Fibroblast of lung (primary cell): Measurements from ENCODE around the gene CNTFR. TPM values are rescaled to one million over a fixed set of nuclear protein-coding genes. Genes with fewer than 3 reads are reported as not detected.
A peak's percentile ranks its signal among the peaks of the same experiment; 100 is the strongest.

Experiments used
- DNase-seq, 2 donors: peaks; one replicate each; pipeline versions ENCODE4 v3.0.0 to v3.0.0-alpha.2; 2010; ENCODE audit warnings: low read depth in 2 of 2
- H2AFZ ChIP-seq: 2 replicates; pipeline ENCODE4 v1.5.1; 2012; ENCODE audit warnings: low read length, control low read depth, inconsistent platforms
- H3K27ac ChIP-seq: 2 replicates; pipeline ENCODE4 v1.5.1; 2011; ENCODE audit warnings: low read length, control low read depth; ENCODE audit not compliant: insufficient read depth
- H3K27me3 ChIP-seq: 2 replicates; pipeline ENCODE4 v1.5.1; 2011; ENCODE audit warnings: mild to moderate bottlenecking, low read length; ENCODE audit not compliant: control insufficient read depth, insufficient read depth
- H3K36me3 ChIP-seq: 2 replicates; pipeline ENCODE4 v1.5.1; 2011; ENCODE audit warnings: low read length; ENCODE audit not compliant: control insufficient read depth, insufficient read depth
- H3K4me1 ChIP-seq: 2 replicates; pipeline ENCODE4 v1.5.1; 2011; ENCODE audit warnings: low read length; ENCODE audit not compliant: control insufficient read depth, insufficient read depth; ENCODE audit errors: extremely low read depth
- H3K4me2 ChIP-seq: 2 replicates; pipeline ENCODE4 v1.5.1; 2011; ENCODE audit warnings: low read length, control low read depth; ENCODE audit not compliant: insufficient read depth; ENCODE audit errors: extremely low read depth
- H3K4me3 ChIP-seq, 4 experiments: fragments of 200-600 bp in 1 of 4; sonication (generic) in 1 of 4; replicated peaks in 1 of 4; 2 replicates each; pipeline ENCODE4 v1.5.1; 2011 to 2016; ENCODE audit warnings: low read length in 4 of 4, low read depth in 3 of 4, mild to moderate bottlenecking in 3 of 4, control low read depth in 2 of 4, inconsistent platforms in 1 of 4, mixed read lengths in 1 of 4; ENCODE audit not compliant: insufficient read depth in 1 of 4; ENCODE audit errors: control extremely low read depth in 1 of 4
- H3K79me2 ChIP-seq: 2 replicates; pipeline ENCODE4 v1.5.1; 2012; ENCODE audit warnings: mild to moderate bottlenecking, low read length, inconsistent platforms; ENCODE audit not compliant: control insufficient read depth, insufficient read depth
- H3K9ac ChIP-seq: 2 replicates; pipeline ENCODE4 v1.5.1; 2011; ENCODE audit warnings: mild to moderate bottlenecking, low read length, control low read depth; ENCODE audit not compliant: insufficient read depth
- H3K9me3 ChIP-seq: 2 replicates; pipeline ENCODE4 v1.5.1; 2012; ENCODE audit warnings: low read depth, low read length; ENCODE audit not compliant: control insufficient read depth, insufficient read depth
- H4K20me1 ChIP-seq: 2 replicates; pipeline ENCODE4 v1.5.1; 2011; ENCODE audit warnings: low read length; ENCODE audit not compliant: control insufficient read depth, insufficient read depth; ENCODE audit errors: extremely low read depth
- CTCF ChIP-seq, 2 donors: IDR thresholded peaks in 1 of 2; conservative IDR thresholded peaks in 1 of 2; 1 replicate in 1 of 2; 2 replicates in 1 of 2; pipeline ENCODE4 v1.5.1; 2011 to 2012; ENCODE audit warnings: low read length in 2 of 2, control low read depth in 1 of 2, inconsistent platforms in 1 of 2, low read depth in 1 of 2, mild to moderate bottlenecking in 1 of 2
- EZH2 ChIP-seq: IDR thresholded peaks from 2 replicates; pipeline ENCODE4 v1.5.1; 2012; ENCODE audit warnings: low read length, control low read depth, mild to moderate bottlenecking; ENCODE audit errors: missing control alignments
- polyA plus RNA-seq, 2 donors: library from polyadenylated mRNA; depleted of rRNA in 1 of 2; stranded (reverse) in 1 of 2; unstranded in 1 of 2; fragments of >200 nt; gene quantifications; 2 replicates each; pipeline ENCODE4 v1.2.1, GENCODE V29; 2011 to 2012; ENCODE audit warnings: missing spikeins in 1 of 2
- total RNA-seq: library from RNA; depleted of rRNA; stranded (reverse); fragments of >200 nt; gene quantifications from 2 replicates; pipeline ENCODE4 v1.2.1, GENCODE V29; 2014

Gene CNTFR
- total and polyA plus RNA-seq, 2 donors (not counting 1 experiment from before 2014, with no cell fraction given) = not detected

- H3K27me3 ChIP-seq = no peaks in the 10 kb centered on the region
- H3K4me3 ChIP-seq = peak within 1 kb of the TSS; percentile 77 to 94 (median 87)
- H3K79me2 ChIP-seq = peaks cover 19% of the 10 kb centered on the region
- H2AFZ ChIP-seq = peak within 1 kb of the TSS; percentile 89
- peak within 1 kb of the TSS; percentile 77 for H3K9ac ChIP-seq
- H3K9me3 ChIP-seq = no peaks in the 10 kb centered on the region
- no peak for TF ChIP-seq CTCF (conservative IDR thresholded peaks at IDR 0.05 in 1 of 2, IDR thresholded peaks at IDR 0.05 in 1 of 2; ENCODE audit: low read depth in 1 of 2, low read length in 2 of 2)
- H4K20me1 ChIP-seq = no peaks in the 10 kb centered on the region
- H3K36me3 ChIP-seq = peaks cover 2% of the 10 kb centered on the region
- peaks cover 13% of the 10 kb centered on the region for H3K4me1 ChIP-seq
- DNase-seq = peak; percentile 92 to 93
- H3K4me2 ChIP-seq = peak within 1 kb of the TSS; percentile 99
- H3K27ac ChIP-seq = peak within 1 kb of the TSS; percentile 71
Measured at GRCh38 chr9:34637356-34638137, 48.0 kb upstream of the CNTFR start, which contains the start of gene SIGMAR1. TSS of gene SIGMAR1 (minus strand) at chr9:34637787. CDS start at chr9:34637697, 90 bp downstream.

GRCh38 chr9:34636791-34637355 lies 47.3 kb upstream of the CNTFR start:
- H3K27me3 ChIP-seq = no peaks in the 10 kb centered on the region
- H3K27ac ChIP-seq = peak overlapping the region; percentile 71
- H4K20me1 ChIP-seq = no peaks in the 10 kb centered on the region
- peak overlapping the region; percentile 77 to 94 (median 87) for H3K4me3 ChIP-seq
- peaks cover 13% of the 10 kb centered on the region for H3K4me1 ChIP-seq
- peaks cover 19% of the 10 kb centered on the region for H3K79me2 ChIP-seq
- peaks cover 2% of the 10 kb centered on the region for H3K36me3 ChIP-seq
- peak overlapping the region; percentile 89 for H2AFZ ChIP-seq
- peak overlapping the region; percentile 90 for H3K4me2 ChIP-seq
- no peak for TF ChIP-seq EZH2
- no peak for TF ChIP-seq CTCF (conservative IDR thresholded peaks at IDR 0.05 in 1 of 2, IDR thresholded peaks at IDR 0.05 in 1 of 2; ENCODE audit: low read depth in 1 of 2, low read length in 2 of 2)
- peak overlapping the region; percentile 77 for H3K9ac ChIP-seq
- peak in 1 of 2 donors; percentile 38 for DNase-seq
- no peaks in the 10 kb centered on the region for H3K9me3 ChIP-seq

GRCh38 chr9:34635556-34635955 lies 46.0 kb upstream of the CNTFR start:
- Histone ChIP-seq H3K36me3 (peaks cover 2% of the 10 kb centered on the region), H3K9me3 (no peaks in the 10 kb centered on the region), H3K4me1 (peaks cover 13% of the 10 kb centered on the region), H2AFZ (no peak overlapping the region), H3K27ac (no peak overlapping the region), H3K27me3 (peaks cover under 1% of the 10 kb centered on the region), H4K20me1 (no peaks in the 10 kb centered on the region), H3K4me3 (no peak overlapping the region), H3K79me2 (peaks cover 19% of the 10 kb centered on the region), H3K4me2 (peak overlapping the region; percentile 13), H3K9ac (no peak overlapping the region)
- DNase-seq = no peak
- no peak for TF ChIP-seq CTCF (conservative IDR thresholded peaks at IDR 0.05 in 1 of 2, IDR thresholded peaks at IDR 0.05 in 1 of 2; ENCODE audit: low read depth in 1 of 2, low read length in 2 of 2)
- no peak for TF ChIP-seq EZH2
